ENCODE measurements around the gene MMP23B.
"Not testable (repeated sequence)": the region's sequence is repeated elsewhere in the genome, so short reads cannot be mapped to it uniquely, and the experiment has no call there.

Gene MMP23B

DNA sequence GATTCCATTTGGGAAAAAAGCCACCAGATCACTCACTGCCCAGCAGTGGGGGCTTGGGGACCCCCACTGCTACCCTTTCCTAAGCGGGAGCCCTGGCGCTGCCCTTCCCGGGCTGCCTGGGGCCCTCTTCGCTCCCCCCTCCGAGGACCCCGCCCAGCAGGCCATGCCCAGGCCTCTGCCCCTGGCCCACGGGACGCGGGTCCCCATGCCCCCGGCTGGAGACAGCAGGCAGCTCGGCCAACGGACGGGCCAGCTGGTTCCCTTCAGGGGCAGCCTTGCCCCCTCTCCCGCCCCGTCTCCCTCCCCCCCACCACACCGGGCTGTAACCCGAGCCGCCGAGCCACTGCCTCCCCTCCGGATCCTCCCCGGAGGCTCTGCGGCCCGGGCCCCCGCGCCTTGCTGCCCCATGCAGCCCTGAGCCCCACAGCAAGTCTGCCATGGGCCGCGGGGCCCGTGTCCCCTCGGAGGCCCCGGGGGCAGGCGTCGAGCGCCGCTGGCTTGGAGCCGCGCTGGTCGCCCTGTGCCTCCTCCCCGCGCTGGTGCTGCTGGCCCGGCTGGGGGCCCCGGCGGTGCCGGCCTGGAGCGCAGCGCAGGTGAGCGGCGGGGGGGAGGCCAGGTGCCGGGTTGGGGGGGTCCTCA is at the start of gene MMP23B:
TSS of gene MMP23B (plus strand) at position 392 of the 639 bp plus-strand sequence. CDS start at position 438, 46 bp downstream.
- DNase-seq: no peak

GRCh38 chr1:1582585-1583346 is 49.2 kb upstream of the MMP23B start:
- no peak for DNase-seq

DNA sequence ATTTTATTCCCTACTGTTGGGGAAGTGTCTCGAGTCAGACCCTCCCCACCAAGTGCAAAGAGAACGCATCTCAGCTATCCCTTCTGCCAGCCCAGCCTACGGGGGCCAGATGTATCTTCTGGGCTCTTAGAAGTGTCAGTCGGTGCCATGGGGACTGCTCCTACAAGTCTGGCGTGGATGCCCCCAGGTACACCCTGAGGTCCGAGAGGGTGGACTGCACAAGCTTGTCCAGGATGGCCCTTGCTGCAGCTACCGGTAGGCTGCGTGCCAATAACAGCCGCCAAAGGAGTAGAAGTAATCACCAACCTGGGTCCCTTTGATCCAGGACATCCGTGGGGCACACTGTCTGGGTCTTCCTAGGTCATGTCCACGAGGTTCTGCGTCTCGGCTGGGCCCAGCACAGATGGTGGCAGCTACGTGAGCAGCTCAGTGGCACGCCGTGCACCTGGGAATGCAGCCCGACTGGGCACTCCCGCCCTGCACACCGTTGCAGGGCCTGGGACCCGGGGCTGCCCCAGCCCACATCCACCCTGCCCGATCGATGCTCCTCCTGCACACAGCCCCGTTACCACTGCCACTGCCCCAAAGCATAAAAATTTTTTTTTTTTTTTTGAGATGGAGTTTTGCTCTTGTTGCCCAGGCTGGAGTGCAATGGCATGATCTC is 48.5 kb upstream of the MMP23B start:
- DNase-seq: no peak

GRCh38 chr1:1591452-1591851 is 40.5 kb upstream of the MMP23B start:
- DNase-seq: no peak

DNA sequence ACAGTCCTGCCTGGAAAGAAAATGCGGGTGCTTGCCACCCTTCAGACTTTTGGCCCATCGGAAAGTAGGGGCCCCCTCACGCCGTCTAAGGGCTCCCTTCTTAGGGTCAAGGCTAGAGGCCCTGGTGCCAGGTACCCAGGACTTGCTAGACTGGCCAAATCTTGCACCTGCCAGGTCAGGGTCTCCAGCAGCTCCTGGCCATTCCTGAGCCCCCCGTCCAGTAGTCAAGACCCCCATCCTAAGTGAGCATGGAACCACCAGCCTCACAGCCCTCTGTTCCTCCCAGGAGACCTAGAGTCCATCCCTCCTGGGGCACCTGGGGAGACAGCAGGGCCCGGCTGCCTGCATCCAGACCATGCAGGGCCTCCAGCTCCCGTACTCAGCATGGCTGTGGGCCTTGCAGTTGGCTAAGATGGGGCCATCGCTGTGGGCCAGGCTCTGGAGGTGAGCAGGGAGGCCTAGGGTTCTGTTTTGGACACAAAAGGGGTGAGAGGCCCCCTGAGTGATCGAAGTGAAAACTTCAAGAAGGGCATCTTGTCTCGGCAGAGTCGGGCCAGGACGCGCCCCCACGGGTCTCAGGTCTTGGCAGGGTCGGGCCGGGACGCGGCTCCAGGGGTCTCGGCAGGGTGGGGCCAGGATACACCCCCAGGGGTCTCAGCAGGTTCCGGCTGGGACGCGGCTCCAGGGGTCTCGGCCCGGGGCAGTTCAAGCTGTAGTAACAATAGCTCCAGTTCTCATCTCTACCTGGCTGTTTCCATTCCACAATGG is 38.0 kb upstream of the MMP23B start:
- no peak for DNase-seq

DNA sequence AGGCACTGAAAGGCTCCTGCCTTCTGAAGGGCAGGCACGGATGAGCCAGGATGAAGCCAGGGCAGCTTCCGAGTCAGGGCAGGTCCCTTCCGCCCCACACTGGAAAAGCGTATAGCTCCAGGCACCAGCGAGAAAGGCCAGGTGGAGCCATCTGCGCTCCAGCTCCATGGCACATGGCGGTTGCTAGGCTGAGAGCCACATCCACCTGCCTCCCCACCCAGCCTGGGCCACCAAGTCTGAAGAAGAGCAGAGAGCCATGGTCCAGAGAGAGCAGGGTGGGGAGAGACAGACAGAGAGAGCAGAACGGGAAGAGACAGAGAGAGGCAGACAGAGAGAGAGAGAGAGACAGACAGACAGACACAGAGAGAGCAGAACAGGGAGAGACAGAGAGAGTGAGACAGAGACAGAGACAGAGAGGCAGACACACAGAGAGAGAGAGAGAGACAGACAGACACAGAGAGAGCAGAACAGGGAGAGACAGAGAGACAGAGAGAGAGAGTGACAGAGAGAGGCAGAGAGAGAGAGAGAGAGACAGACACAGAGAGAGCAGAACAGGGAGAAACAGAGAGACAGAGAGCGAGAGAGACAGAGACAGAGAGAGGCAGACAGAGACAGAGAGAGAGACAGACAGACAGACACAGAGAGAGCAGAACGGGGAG is 37.2 kb upstream of the MMP23B start:
- DNase-seq: no peak

DNA sequence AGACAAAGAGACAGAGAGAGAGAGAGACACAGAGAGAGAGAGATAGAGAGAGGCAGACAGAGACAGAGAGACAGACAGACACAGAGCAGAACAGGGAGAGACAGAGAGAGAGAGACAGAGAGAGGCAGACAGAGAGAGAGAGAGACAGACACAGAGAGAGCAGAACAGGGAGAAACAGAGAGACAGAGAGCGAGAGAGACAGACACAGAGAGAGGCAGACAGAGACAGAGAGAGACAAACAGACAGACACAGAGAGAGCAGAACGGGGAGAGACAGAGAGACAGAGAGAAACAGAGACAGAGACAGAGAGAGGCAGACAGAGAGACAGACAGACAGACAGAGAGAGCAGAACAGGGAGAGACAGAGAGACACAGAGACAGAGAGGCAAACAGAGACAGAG is 36.6 kb upstream of the MMP23B start:
- DNase-seq: not testable (repeated sequence)

- DNase-seq: no peak
These were observed 35.3 kb upstream of the MMP23B start for GRCh38 chr1:1596493-1597274.

- DNase-seq: no peak
These were observed 34.6 kb upstream of the MMP23B start for GRCh38 chr1:1597275-1597930.

DNA sequence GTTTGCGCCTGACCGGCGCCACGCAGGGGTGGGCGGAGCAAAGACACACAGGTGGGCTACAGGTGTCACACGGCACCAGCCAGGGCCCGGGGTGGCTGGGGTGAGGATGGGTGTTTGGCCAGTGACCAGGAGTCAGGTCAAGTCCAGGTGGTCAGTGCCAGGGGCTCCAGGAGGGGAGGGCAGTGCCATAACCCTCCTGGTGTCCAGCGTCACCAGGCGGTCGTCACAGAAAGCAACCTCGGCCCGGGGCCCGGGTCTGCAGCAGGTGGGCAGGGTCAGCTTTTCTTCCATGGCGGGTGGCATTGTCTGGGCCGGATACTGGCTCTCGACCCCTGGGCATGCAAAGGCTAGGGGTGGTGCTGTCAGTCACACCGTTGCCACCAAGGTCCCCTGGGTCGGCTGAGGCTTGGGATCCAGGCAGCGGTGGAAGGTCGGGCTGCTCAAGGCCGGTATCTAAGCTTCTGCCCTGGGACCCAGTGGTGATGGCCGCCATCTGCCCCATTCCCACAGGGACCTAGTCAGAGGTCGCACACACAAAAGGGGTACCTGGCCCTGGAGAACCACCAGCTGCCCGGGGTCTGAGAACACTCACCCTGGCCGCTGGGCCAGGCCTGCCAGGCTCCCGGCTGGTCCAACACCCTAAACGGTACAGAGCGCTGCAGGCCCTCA is 33.8 kb upstream of the MMP23B start:
- DNase-seq: no peak

DNA sequence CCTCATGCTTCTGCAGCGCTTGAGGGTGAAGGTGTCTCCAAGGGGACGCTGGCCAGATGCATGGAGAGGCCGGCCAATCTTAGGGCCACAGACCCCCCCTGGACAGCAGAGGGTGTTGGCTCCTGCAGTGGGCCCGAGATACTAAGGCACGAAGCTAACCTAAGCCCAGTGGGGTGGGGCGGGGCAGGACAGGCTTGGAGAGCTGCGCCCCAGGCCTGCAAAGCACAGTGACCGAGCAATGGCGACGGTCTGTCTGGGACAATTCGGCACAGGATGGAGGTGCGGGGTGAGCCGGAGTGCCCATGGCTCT is 33.3 kb upstream of the MMP23B start:
- DNase-seq: no peak

DNA sequence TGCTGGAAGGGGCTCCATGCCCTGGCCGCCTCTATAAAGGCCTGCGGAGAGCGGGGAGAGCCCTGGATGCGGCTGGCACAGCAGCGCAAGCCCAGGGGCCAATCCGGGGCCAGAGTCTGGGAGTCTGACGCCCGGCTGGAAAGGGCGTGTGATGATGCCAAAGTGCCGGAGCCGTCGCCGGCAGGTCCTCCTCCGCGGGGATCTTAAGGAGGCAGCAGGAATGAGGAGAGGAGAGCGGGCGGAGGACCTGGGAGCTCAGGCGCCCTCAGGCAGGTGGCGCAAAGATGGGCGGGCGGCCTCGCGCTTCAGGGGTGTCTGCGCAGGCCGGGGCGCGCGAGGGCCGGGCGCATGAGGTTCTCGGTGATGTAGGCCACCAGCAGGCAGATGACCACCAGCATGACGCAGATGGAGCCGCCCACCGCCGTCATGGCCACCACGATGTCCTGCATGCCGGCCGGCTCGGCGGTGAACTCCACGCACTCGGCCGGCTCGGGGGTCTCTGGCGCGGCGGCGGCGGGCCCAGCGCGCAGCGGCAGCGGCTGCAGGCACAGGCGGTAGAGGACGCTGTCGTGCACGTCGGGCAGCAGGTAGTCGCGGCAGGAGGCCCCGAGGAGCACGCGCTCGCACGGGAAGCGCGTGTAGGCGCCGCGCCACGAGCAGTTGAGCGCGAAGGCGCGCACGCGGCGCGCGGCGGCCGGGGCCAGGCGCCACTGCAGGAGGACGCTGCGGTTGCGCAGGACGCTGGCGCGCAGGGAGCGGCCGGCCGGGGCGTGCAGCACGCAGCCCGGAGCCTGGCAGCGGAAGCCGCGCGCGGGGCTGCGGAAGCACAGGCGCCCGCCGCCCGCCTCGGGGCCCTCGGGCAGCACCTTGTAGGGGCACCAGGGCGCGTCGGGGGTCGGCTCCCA is 32.7 kb upstream of the MMP23B start:
- DNase-seq: peak in 2 of 56 donors; percentile 16 to 18

- no peak for DNase-seq
These were observed 31.8 kb upstream of the MMP23B start, which contains the start of gene FNDC10 for GRCh38 chr1:1599935-1600860. Gene FNDC10 (minus strand): TSS chr1:1600135. CDS start chr1:1600015, 120 bp downstream.

DNA sequence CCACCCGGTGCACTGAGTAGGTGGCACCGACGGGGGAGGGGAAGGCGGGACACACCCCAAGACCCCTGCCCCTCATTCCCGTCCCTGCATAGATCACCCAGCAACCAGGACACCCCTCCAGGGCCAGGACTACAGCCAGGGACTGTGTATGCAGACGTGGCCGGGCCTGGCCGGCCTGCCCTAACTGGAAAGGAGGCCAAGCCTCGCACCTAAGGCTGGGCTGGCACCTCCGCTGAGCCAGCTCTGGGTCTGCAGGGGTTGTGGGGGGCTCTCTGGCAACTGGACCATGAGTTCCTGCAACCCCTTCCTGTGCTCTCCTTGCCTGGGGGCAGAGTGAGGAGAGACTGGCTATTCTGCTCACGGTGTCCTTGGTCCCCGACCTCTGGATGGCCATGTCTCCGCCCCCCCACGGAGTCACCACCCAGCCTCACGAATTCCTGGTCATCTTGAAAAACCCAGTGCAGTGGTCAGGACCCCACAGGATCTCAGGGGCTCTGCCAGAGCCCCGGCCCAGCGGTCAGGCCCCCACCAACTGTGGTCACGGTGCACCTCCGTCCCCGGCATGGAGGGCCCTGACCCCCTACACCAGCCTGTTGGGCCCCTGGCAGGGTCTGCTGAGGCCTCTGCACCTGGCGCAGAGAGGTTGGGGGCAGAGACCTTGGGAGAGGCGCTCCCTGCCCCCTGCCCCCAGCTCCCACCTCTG is 31.0 kb upstream of the MMP23B start:
- no peak for DNase-seq

DNA sequence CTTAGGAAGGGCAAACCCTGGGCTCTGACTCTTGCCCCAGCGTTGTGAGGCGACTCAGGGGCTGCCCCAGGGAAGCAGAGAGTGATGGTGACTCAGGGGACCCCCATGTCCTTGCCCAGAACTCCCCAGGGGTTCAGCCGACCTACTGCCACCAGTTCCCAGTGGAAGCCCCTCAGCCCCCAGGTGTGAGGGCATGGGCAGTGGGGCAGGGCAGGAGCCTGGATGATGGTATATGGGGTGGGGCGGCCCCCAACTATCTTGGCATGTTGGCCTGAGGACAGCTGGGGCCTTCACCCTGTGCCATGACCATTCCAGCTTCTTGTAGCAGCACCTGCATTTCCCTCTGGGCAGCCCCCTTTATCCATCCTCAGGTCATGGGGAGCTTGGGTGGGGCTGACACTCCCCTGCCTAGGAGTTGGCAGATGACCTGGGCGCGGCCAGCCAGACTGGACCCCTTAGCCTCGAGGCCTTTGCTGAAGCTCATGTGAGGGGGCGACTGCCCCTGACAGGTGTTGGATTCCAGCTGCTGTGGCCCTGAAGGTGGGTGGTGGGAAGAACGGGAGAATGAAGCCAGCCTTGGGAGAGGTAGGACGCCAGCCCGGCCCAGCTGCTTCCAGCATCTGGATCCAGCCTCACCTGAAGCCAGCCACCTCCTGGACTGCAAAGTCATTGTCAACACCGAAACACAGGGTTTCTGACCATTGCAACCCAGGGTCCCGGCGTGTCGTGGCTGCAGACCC is 30.2 kb upstream of the MMP23B start:
- no peak for DNase-seq

Measured in amygdala (tissue), 56 donors.